Cardiac fibroblast (primary cell): ENCODE data around the gene SNX13.

Experiments
- DNase-seq, 2 donors: peaks; one replicate each; pipeline versions ENCODE4 v3.0.0 to v3.0.0-alpha.2; 2010; ENCODE audit warnings: low read depth in 2 of 2
- H3K4me3 ChIP-seq, 2 donors: replicated peaks in 1 of 2; 1 replicate in 1 of 2; 2 replicates in 1 of 2; pipeline ENCODE4 v1.5.1; 2011; ENCODE audit warnings: low read depth in 2 of 2, low read length in 2 of 2, mild to moderate bottlenecking in 2 of 2, moderate library complexity in 1 of 2
- TF ChIP-seq, protein P1 (sequence below): IDR thresholded peaks from one replicate; pipeline ENCODE4 v1.5.1; 2011; ENCODE audit warnings: low read depth, mild to moderate bottlenecking, low read length, inconsistent platforms

SNX13 gene

DNA sequence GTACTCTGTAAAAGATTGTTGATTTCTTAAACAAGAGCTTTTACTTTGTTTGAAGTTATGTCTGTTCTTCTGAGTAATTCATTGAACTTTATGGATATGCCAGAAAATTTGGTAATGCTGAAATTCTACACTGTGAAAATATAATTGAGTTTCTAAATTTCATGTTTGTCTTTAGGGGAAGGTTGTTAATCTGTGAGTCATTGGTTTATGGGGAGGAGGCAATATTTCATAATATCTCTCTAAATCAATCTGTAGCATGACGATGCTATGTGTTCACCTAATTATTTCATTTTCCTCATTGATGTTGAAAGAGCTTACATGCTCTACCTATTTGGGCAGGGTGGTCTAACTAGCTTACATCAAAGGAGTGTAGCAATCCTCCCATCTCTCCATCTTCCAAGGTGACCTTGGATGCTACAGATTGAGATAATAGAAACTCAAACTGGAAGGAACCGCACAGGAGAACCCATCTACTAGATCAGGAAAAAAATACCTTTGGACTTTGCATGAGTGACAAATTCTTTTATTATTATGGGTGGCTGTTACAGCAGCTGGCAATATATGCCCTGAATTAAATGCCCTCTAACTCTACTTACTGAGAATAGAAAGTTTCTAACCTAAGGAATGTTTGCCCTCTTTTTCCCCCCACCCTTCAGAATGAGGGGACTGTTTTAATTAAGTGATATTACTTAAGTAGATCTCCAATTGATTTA, 8.4 kb upstream of the SNX13 start:
- no peak overlapping the region for H3K4me3 ChIP-seq
- TF ChIP-seq, protein P1, sequence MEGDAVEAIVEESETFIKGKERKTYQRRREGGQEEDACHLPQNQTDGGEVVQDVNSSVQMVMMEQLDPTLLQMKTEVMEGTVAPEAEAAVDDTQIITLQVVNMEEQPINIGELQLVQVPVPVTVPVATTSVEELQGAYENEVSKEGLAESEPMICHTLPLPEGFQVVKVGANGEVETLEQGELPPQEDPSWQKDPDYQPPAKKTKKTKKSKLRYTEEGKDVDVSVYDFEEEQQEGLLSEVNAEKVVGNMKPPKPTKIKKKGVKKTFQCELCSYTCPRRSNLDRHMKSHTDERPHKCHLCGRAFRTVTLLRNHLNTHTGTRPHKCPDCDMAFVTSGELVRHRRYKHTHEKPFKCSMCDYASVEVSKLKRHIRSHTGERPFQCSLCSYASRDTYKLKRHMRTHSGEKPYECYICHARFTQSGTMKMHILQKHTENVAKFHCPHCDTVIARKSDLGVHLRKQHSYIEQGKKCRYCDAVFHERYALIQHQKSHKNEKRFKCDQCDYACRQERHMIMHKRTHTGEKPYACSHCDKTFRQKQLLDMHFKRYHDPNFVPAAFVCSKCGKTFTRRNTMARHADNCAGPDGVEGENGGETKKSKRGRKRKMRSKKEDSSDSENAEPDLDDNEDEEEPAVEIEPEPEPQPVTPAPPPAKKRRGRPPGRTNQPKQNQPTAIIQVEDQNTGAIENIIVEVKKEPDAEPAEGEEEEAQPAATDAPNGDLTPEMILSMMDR, result no peak
- DNase-seq, result peak; percentile 7 to 60

DNA sequence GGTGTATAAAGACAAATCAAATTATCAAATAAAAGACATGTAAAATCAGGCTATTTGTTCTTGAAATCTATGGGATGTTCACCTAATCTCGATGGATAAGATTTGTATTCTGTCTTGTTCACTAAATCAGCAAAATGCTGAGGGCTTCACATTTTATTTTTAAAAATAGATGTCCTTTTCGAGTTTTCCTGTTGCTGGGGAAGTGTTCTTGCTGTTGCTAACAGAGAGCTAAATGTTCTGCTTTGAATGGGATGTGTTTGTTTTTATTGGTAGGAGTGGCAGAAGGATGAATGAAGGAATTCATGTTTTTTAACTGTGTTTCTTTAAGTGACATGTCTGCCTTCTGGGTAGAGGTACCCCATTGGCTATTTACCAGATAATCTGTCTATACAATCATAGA, 7.3 kb upstream of the SNX13 start:
- DNase-seq, result no peak
- H3K4me3 ChIP-seq, result no peak overlapping the region
- TF ChIP-seq, protein P1, result no peak

DNA sequence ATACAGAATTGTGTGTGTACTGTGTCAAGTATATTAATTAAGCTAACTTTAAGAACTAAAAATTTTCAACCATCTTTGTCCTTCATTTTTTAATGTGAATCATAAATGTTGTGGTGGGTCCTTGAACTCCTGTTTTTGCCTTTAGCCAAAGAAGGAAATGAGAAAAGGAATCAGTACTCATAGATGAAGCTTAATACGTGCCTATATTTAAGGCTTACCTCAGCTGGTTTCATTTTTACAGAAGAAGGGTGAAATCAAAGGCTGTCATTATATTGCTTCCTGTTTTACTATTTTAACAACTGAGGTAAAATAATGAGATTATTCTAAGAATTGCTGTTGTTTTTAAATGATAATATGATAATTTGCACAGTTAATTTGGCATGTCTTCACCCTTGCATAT, 6.3 kb upstream of the SNX13 start:
- TF ChIP-seq, protein P1, result no peak
- DNase-seq, result no peak
- no peak overlapping the region for H3K4me3 ChIP-seq

DNA sequence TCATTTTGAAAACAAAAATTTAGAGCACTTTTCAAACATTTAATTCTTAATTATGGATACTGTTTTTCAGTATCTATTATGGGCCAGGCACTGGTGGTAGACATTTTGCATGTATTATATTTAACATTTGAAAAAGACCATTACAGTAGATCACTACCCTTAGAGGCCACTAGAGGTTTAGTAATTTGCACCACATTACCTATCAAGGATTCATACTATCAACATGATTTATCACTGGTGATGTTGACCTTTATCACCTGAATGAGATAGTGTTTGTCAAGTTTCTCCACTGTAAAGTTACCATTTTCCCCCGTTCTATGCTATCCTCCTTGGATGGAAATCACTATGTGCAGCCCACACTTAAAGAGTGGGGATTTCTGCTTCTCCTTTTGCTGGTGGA, 4.4 kb upstream of the SNX13 start:
- TF ChIP-seq, protein P1, result peak; percentile 9
- DNase-seq, result no peak
- no peak overlapping the region for H3K4me3 ChIP-seq

DNA sequence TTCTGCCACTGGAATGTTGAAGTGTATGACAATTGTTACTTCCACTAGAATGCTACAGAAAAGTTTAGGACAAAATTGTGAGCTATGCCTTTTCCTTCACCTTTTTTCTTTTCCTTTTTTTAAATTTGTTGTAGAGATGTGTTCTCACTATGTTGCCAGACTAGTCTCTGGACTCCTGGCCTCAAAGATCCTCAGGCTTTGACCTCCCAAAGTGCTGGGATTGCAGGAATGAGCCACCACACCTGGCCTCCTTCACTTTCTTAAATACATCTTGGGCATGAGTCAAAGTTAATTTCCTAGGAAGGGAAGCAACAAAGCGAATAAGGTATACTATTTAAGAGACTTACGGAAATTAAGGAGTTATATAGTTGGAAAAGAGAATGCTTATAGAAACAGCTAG, 2.7 kb upstream of the SNX13 start:
- TF ChIP-seq, protein P1, result no peak
- no peak overlapping the region for H3K4me3 ChIP-seq

DNA sequence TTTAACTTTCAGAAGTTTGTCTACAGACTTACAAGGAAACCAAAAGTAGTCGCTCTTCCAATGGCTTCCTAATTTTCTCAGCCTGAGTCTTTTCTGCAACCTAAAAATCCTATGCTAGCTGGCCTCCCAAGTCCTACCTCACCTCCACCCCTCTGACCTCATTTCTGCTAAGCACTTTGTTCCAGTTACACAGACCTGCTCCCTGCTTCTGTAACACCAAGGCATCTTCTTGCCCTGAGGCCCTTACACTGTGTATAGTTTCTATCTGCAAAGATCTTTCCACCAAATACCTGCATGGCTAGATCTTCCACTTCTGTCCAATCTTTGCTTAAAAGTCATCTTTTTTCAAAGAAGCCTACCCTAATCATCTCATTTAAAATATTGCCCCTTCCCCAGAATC, 1.9 kb upstream of the SNX13 start:
- no peak overlapping the region for H3K4me3 ChIP-seq
- TF ChIP-seq, protein P1, result no peak
- DNase-seq, result no peak

More for the DNA sequence above, 2.7 kb upstream of the SNX13 start:
- DNase-seq, result no peak
